ENCODE results near the gene KANSL1. TPM values are rescaled to one million over a fixed set of nuclear protein-coding genes. Genes with fewer than 3 reads are reported as not detected.

The KANSL1 gene
- total RNA-seq, 2 experiments from 2014 or later = 46.8 to 64.5 TPM

DNA sequence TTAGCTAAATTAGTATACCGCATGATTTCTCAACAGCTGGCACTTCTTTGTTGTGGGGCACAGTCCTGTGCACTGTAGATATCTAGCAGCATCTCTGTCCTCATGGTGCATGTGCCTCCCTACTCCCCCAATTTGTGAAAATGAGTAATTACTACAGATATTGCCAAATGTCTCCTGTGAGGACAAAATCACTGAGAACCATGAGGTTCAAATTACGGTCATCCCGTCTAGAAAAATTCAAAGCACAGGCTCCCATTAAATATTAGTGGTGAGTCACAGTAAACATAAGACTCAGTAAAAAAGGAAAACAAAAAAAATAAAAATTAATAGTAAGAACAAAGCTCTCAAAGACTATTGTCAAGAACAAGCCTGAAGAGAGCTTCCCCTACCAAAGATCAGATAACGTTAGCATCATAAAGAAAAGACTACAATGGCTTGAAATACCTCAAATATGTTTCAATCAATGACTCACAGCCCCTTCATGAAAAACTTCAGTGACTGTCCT is 136.4 kb downstream of the KANSL1 start:
- ATAC-seq = no peak
- intact Hi-C loops (cut with DNase I, micrococcal nuclease) = loop anchor here in 1 of 2 experiments (5.0 kb wide), 1 partner anchor 45 kb away; no protein-coding TSS in a partner anchor
- H3K27me3 Mint-ChIP-seq = no peaks in the 10 kb centered on the region
- peaks cover 27% of the 10 kb centered on the region for H3K36me3 Mint-ChIP-seq (ENCODE audit: low read depth)
- H3K4me1 Mint-ChIP-seq = peaks cover 43% of the 10 kb centered on the region
- DNase-seq = no peak
- no peak overlapping the region for H3K4me3 Mint-ChIP-seq
- no peak overlapping the region for H3K27ac Mint-ChIP-seq
- H3K9me3 Mint-ChIP-seq (ENCODE audit: low read depth) = no peaks in the 10 kb centered on the region
- POLR2A ChIA-PET = interaction anchor here (1.7 kb wide), 1 partner anchor 127 kb away, joined by 6 read pairs; no protein-coding TSS in a partner anchor
- CTCF ChIA-PET = interaction anchor here (0.6 to 4.4 kb wide), 11 partner anchors 10 to 156 kb away, joined by 3 to 25 read pairs (median 3); partner anchors contain the start of gene KANSL1

DNA sequence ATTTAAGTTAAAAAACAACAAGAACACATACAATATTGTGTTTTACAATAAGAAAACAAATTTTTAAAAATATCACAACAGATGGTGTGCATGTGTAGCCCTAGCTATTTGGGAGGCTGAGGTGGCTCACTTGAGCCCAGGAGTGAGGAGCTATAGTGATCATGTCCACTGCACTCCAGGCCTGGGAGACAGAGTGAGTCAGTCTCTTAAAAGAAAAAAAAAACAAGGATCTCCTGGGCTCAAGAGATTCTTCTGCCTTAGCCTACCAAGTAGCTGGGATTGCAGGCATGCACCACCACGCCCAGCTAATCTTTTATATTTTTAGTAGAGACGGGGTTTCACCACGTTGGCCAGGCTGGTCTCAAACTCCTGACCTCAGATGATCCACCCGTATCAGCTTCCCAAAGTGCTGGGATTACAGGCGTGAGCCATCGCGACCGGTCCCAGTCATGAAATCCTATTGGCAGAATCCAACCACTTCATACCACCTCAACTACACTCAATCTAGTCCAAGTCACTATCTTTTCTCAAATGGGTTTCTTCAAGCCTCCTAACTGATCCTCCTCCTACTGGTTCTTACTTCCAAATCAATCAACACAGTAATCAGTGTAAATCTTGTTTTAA is 139.2 kb downstream of the KANSL1 start:
- ChIA-PET CTCF (interaction anchor here (0.6 to 1.0 kb wide), 2 partner anchors 9 to 51 kb away, joined by 3 read pairs; no protein-coding TSS in a partner anchor), POLR2A (no interaction called here)
- ATAC-seq (no peak), DNase-seq (no peak)
- Mint-ChIP-seq H3K36me3 (ENCODE audit: low read depth) (peaks cover 51% of the 10 kb centered on the region), H3K4me1 (peaks cover 53% of the 10 kb centered on the region), H3K27ac (no peak overlapping the region), H3K9me3 (ENCODE audit: low read depth) (no peaks in the 10 kb centered on the region), H3K4me3 (no peak overlapping the region), H3K27me3 (no peaks in the 10 kb centered on the region)
- intact Hi-C loops (cut with DNase I, micrococcal nuclease) = loop anchor here (2.0 to 5.0 kb wide), 4 partner anchors 33 to 139 kb away; partner anchors contain the start of gene KANSL1 (in 1 of the 2)

DNA sequence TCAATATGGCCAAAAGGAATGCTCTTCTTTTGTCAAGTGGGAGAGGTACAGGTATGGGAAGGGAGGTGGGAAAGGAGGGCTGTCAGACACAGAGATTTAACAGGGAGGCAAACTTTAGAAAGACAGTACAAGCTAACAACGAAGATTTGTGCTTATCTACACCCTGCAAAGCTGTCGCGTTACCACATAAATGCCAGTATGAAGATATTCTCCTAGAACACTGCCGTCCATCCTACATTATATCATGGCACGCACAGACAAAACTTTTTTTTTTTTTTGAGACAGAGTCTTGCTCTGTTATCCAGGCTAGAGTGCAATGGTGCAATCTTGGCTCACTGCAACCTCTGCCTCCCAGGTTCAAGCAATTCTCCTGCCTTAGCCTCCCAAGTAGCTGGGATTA is 143.6 kb downstream of the KANSL1 start:
- H3K9me3 Mint-ChIP-seq (ENCODE audit: low read depth) = no peaks in the 10 kb centered on the region
- no peak overlapping the region for H3K4me3 Mint-ChIP-seq
- no peak for ATAC-seq
- H3K36me3 Mint-ChIP-seq (ENCODE audit: low read depth) = peaks cover 70% of the 10 kb centered on the region
- no peak overlapping the region for H3K27ac Mint-ChIP-seq
- no peak for DNase-seq
- CTCF ChIA-PET = no interaction called here
- POLR2A ChIA-PET = no interaction called here
- H3K4me1 Mint-ChIP-seq = peaks cover 43% of the 10 kb centered on the region
- intact Hi-C loops (cut with DNase I, micrococcal nuclease) = loop anchor here (5.0 kb wide), 3 partner anchors 33 to 98 kb away; no protein-coding TSS in a partner anchor
- H3K27me3 Mint-ChIP-seq = no peaks in the 10 kb centered on the region

DNA sequence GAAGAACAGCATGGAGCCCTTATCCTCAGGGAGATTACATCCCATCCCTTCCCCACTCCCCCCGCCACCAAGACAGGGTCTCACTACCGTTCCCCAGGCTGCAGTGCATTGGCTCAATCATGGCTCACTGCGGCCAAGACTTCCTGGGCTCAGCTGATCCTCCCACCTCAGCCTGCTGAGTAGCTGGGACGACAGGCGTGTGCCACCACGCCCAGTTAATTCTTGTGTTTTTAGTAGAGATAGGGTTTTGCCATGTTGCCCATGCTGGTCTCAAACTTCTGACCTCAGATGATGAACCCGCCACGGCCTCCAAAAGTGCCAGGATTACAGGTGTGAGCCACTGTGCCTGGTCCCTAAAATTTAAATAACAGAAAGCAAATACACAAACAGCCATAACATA is 145.4 kb downstream of the KANSL1 start:
- H3K4me3 Mint-ChIP-seq = no peak overlapping the region
- H3K9me3 Mint-ChIP-seq (ENCODE audit: low read depth) = no peaks in the 10 kb centered on the region
- ATAC-seq (no peak), DNase-seq (no peak)
- ChIA-PET POLR2A (no interaction called here), CTCF (interaction anchor here (0.6 to 1.3 kb wide), 4 partner anchors 11 to 924 kb away, joined by 3 to 6 read pairs (median 4); no protein-coding TSS in a partner anchor)
- intact Hi-C loops (cut with DNase I, micrococcal nuclease) = loop anchor here in 1 of 2 experiments (5.0 kb wide), 1 partner anchor 34 kb away; no protein-coding TSS in a partner anchor
- peaks cover 40% of the 10 kb centered on the region for H3K4me1 Mint-ChIP-seq
- H3K27ac Mint-ChIP-seq = no peak overlapping the region
- no peaks in the 10 kb centered on the region for H3K27me3 Mint-ChIP-seq
- H3K36me3 Mint-ChIP-seq (ENCODE audit: low read depth) = peaks cover 74% of the 10 kb centered on the region

DNA sequence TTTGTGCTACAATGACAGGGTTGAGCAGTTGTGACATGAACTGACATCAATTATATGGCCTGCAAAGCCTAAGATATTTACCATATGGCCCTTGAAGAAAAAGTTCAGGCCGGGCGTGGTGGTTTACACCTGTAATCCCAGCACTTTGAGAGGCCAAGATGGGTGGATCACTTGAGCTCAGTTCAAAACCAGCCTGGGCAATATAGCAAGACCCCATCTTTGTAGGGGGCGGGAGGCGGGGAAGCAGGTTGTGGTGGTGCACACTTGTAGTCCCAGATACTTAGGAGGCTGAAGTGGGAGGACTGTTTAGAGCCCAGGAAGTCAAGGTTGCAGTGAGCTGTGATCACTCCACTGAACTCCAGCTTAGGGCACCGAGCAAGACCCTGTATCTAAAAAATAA is 145.8 kb downstream of the KANSL1 start:
- ATAC-seq (no peak), DNase-seq (no peak)
- Mint-ChIP-seq H3K9me3 (ENCODE audit: low read depth) (no peaks in the 10 kb centered on the region), H3K27ac (no peak overlapping the region), H3K4me1 (peaks cover 38% of the 10 kb centered on the region), H3K36me3 (ENCODE audit: low read depth) (peaks cover 74% of the 10 kb centered on the region), H3K27me3 (no peaks in the 10 kb centered on the region), H3K4me3 (no peak overlapping the region)
- CTCF ChIA-PET = interaction anchor here (0.6 to 1.0 kb wide), 2 partner anchors 24 to 166 kb away, joined by 3 to 4 read pairs; no protein-coding TSS in a partner anchor
- POLR2A ChIA-PET = no interaction called here
- intact Hi-C loops (cut with DNase I, micrococcal nuclease) = loop anchor here in 1 of 2 experiments (5.0 kb wide), 1 partner anchor 35 kb away; no protein-coding TSS in a partner anchor

DNA sequence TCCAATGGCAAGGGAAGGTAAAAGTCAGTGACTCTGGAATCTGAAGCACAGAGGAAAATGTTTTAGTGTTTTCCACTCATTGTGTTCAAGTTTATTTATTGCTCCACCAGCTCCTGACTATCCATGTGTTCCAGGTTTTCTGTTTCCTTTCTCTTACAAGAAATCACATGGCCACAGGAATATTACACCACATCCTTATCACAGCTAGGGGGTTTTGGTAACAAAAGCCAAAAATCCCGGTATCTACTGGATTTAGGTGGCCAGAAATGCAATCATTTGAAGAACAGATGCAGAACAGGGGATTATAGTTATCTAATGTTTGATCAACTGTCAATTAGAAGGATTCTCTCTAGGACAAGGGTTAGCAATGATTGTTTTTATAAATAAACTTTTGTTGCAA is 146.3 kb downstream of the KANSL1 start:
- peaks cover 34% of the 10 kb centered on the region for H3K4me1 Mint-ChIP-seq
- intact Hi-C loops (cut with DNase I, micrococcal nuclease) = loop anchor here in 1 of 2 experiments (5.0 kb wide), 1 partner anchor 35 kb away; no protein-coding TSS in a partner anchor
- H3K36me3 Mint-ChIP-seq (ENCODE audit: low read depth) = peaks cover 70% of the 10 kb centered on the region

DNA sequence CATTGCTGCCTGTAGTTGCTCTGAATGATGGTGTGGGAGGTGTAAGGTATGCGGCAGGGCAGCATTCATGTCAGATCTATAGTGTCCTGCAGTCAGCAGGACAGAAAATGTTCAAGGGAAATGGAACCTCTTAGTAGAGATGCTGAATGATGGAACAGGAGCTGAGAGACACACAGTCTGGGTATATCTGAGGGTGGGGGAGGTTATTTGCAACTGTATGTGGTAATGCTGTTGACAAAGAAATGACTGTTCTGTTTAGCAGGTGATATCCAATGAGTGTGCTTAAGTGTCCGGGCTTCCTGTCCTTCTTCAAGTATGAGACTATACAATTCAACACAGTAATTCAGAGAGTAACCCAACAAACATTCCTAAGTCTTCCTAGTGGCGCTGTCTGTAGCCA is 147.6 kb downstream of the KANSL1 start:
- no peaks in the 10 kb centered on the region for H3K9me3 Mint-ChIP-seq (ENCODE audit: low read depth)
- peaks cover 21% of the 10 kb centered on the region for H3K4me1 Mint-ChIP-seq
- CTCF ChIA-PET = interaction anchor here (0.9 to 3.3 kb wide), 6 partner anchors 11 to 141 kb away, joined by 3 to 25 read pairs (median 10); no protein-coding TSS in a partner anchor
- peak; percentile 87 for ATAC-seq
- no peak overlapping the region for H3K4me3 Mint-ChIP-seq
- DNase-seq = no peak
- peak overlapping the region; percentile 3 for H3K27ac Mint-ChIP-seq
- peaks cover 66% of the 10 kb centered on the region for H3K36me3 Mint-ChIP-seq (ENCODE audit: low read depth)
- H3K27me3 Mint-ChIP-seq = no peaks in the 10 kb centered on the region
- POLR2A ChIA-PET = no interaction called here
- intact Hi-C loops (cut with DNase I, micrococcal nuclease) = loop anchor here (2.0 to 5.0 kb wide), 3 partner anchors 37 to 147 kb away; partner anchors contain the start of gene KANSL1 (in 1 of the 2)

More for the DNA sequence above, 146.3 kb downstream of the KANSL1 start:
- no peak overlapping the region for H3K4me3 Mint-ChIP-seq
- H3K27me3 Mint-ChIP-seq = no peaks in the 10 kb centered on the region
- ATAC-seq (no peak), DNase-seq (no peak)
- H3K27ac Mint-ChIP-seq = no peak overlapping the region
- CTCF ChIA-PET = interaction anchor here (0.6 to 0.7 kb wide), 2 partner anchors 24 to 164 kb away, joined by 4 read pairs; no protein-coding TSS in a partner anchor
- POLR2A ChIA-PET = no interaction called here
- H3K9me3 Mint-ChIP-seq (ENCODE audit: low read depth) = no peaks in the 10 kb centered on the region

DNA sequence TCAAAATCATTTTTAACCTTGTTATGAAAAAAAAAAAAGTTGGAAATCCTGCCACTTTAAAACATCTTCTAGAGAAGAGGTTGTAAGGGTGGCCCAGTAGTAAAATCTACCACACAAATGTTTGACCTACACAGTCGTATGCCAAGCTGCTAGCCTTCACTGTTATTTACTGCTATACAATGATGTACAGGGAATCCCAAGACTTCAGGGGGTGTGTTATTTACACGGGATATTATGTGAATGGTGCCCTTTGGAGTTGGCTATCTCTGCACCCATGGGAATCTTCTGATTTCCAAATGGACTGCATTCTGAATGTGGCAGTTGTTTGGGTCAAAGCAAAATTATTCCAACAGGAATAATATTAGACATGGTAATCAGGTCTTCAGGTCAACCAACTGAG is 148.2 kb downstream of the KANSL1 start:
- H3K4me3 Mint-ChIP-seq = no peak overlapping the region
- ATAC-seq (no peak), DNase-seq (no peak)
- peaks cover 17% of the 10 kb centered on the region for H3K4me1 Mint-ChIP-seq
- ChIA-PET POLR2A (no interaction called here), CTCF (interaction anchor here (0.7 to 3.3 kb wide), 24 partner anchors 9 to 673 kb away, joined by 3 to 38 read pairs (median 5); no protein-coding TSS in a partner anchor)
- H3K36me3 Mint-ChIP-seq (ENCODE audit: low read depth) = peaks cover 65% of the 10 kb centered on the region
- intact Hi-C loops (cut with DNase I, micrococcal nuclease) = loop anchor here (1.0 to 5.0 kb wide), 6 partner anchors 37 to 168 kb away; partner anchors contain the start of gene KANSL1 (in 1 of the 2)
- no peaks in the 10 kb centered on the region for H3K27me3 Mint-ChIP-seq
- no peak overlapping the region for H3K27ac Mint-ChIP-seq
- no peaks in the 10 kb centered on the region for H3K9me3 Mint-ChIP-seq (ENCODE audit: low read depth)

DNA sequence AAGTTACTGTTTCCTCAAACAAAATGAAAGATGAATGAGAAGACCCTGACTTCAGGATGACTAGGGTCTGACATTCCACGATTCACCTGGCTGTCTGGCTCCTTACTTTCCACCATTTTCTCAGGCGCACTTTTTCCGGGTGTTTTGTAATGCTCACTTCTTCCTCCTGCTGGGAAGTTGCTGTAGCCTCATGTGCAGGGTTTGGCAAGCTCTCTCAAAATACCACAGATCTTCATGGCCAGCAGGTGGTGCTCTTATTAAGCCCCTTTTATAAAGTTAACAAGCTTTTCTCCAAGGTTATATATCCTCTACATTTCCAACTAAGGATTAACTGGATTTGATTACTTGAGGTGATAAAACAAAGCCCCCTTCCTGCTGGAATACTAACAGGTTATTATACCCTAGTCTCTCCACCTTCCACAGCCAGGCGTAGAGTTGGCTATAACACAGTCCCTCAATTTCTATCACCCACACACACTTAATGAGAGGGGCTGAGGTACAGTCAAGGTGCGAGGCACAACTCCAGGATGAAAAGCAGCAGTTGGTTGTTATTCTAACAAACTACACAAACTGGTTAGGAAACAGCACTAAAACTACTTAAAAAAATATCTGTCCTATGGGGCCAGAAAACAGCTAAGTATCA is 148.8 kb downstream of the KANSL1 start:
- CTCF ChIA-PET = interaction anchor here (0.6 to 3.3 kb wide), 31 partner anchors 8 to 672 kb away, joined by 3 to 38 read pairs (median 4); no protein-coding TSS in a partner anchor
- POLR2A ChIA-PET = interaction anchor here (0.6 kb wide), 1 partner anchor 108 kb away, joined by 11 read pairs; no protein-coding TSS in a partner anchor
- DNase-seq = peak; percentile 65
- H3K27ac Mint-ChIP-seq = peak overlapping the region; percentile 11
- H3K9me3 Mint-ChIP-seq (ENCODE audit: low read depth) = no peaks in the 10 kb centered on the region
- H3K27me3 Mint-ChIP-seq = no peaks in the 10 kb centered on the region
- peaks cover 17% of the 10 kb centered on the region for H3K4me1 Mint-ChIP-seq
- intact Hi-C loops (cut with DNase I, micrococcal nuclease) = loop anchor here (1.0 to 2.0 kb wide), 5 partner anchors 42 to 169 kb away; partner anchors contain the start of gene KANSL1 (in 1 of the 2)
- H3K36me3 Mint-ChIP-seq (ENCODE audit: low read depth) = peaks cover 64% of the 10 kb centered on the region
- ATAC-seq = no peak
- no peak overlapping the region for H3K4me3 Mint-ChIP-seq

DNA sequence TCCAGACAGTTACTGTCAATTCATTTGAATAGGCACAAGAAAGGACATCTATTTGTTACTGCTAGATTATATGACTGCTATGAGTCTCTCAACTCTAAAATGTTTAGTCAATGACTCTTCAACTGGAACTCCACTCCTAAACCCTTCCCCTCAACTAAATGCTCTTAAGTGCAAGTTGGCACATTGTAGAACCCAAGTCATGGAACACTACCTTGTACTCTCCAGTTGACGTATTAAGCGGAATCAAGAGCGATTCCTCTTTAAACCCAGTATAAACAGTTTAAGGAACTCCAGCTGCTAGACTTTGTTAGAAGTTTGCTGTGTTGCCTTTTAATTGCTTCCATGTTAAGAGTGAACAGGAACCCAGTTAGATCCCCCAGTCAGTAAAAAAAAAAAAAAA is 149.6 kb downstream of the KANSL1 start:
- Mint-ChIP-seq H3K36me3 (ENCODE audit: low read depth) (peaks cover 61% of the 10 kb centered on the region), H3K4me3 (no peak overlapping the region), H3K27ac (peak overlapping the region; percentile 5), H3K4me1 (peaks cover 17% of the 10 kb centered on the region), H3K9me3 (ENCODE audit: low read depth) (no peaks in the 10 kb centered on the region), H3K27me3 (no peaks in the 10 kb centered on the region)
- ChIA-PET POLR2A (interaction anchor here (0.6 kb wide), 1 partner anchor 109 kb away, joined by 11 read pairs; no protein-coding TSS in a partner anchor), CTCF (interaction anchor here (0.6 to 3.3 kb wide), 27 partner anchors 8 to 172 kb away, joined by 3 to 38 read pairs (median 4); partner anchors contain the start of gene STH)
- no peak for DNase-seq
- intact Hi-C loops (cut with DNase I, micrococcal nuclease) = loop anchor here (1.0 to 2.0 kb wide), 5 partner anchors 41 to 170 kb away; partner anchors contain the start of gene KANSL1 (in 1 of the 2)
- no peak for ATAC-seq

DNA sequence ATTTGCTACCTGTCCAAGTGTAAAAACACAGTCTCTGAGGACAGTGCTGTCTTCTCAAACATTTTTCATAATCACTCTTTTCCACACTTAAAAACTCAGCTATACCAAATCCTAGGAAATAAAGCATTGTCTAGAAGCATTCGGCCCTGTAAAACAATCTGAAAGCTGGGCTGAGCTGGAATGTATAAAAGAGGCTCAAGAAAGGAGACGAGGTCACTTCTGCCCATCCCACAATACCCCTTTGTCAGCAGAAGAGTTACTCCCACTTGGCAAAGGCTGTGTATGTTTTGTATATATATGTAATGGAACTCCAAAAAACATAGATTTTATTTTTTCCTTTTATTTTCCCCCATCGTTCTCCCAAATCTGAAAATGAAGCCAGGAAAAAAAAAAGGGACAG is 150.3 kb downstream of the KANSL1 start:
- H3K27ac Mint-ChIP-seq = no peak overlapping the region

More for the DNA sequence above, 150.3 kb downstream of the KANSL1 start:
- ChIA-PET POLR2A (no interaction called here), CTCF (interaction anchor here (0.8 to 3.3 kb wide), 9 partner anchors 9 to 170 kb away, joined by 3 to 38 read pairs (median 4); partner anchors contain the start of gene STH)
- no peak for ATAC-seq
- intact Hi-C loops (cut with DNase I, micrococcal nuclease) = no loop called here
- no peak for DNase-seq
- peaks cover 63% of the 10 kb centered on the region for H3K36me3 Mint-ChIP-seq (ENCODE audit: low read depth)
- no peaks in the 10 kb centered on the region for H3K27me3 Mint-ChIP-seq
- no peak overlapping the region for H3K4me3 Mint-ChIP-seq
- no peaks in the 10 kb centered on the region for H3K9me3 Mint-ChIP-seq (ENCODE audit: low read depth)
- H3K4me1 Mint-ChIP-seq = peaks cover 17% of the 10 kb centered on the region

All from activated CD4-positive, alpha-beta T cell treated with anti-CD3 and anti-CD28 coated beads for 36 hours (primary cell).